Measurements from ENCODE around the gene ARMH3. TPM values are rescaled to one million over a fixed set of nuclear protein-coding genes. Genes with fewer than 3 reads are reported as not detected.

The ARMH3 gene
- total RNA-seq, 1 experiment from 2014 or later: 17.1 TPM

DNA sequence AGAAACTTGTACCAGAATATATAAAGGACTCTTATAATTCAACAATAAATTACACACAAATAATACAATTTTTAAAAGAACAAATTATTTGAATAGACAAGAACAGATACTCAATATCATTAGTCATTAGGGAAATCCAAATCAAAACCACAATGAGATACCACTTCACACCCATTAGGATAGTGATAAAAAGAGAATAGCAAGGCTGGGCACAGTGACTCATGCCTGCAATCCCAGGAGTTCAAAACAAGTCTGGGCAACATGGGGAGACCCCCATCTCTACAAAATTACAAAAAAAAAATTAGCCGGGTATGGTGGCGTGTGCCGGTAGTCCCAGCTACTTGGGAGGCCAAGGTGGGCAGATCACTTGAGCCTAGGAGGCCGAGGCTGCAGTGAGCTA, 160.2 kb downstream of the ARMH3 start (continued):
- TF ChIP-seq, protein P1, sequence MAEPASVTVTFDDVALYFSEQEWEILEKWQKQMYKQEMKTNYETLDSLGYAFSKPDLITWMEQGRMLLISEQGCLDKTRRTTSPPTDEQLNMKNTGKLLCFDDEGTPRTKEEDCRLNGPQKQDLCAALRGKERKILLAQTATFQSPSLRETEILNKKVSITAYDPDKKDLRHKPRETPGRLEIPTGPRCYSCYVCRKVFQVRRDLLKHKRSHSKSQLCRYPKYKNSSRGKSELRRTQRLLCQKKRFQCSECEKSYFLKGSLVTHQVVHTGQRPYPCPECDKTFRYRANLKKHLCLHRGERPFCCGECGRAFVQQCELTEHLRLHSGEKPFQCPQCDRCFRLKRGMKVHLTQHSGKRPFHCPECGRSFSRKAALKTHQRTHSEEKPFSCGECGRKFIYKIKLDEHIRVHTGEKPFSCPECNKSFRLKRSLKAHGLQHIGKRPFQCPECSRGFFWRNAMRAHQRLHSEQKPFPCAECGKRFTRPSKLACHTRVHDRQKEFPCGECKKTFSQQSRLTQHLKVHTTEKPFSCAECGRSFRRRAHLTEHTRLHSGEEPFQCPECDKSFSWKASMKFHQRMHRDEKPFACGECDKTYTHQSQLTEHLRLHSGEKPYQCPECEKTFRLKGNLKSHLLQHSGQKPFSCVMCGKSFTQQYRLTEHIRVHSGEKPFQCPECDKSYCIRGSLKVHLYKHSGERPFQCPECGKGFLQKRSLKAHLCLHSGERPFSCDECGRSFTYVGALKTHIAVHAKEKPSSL (CRISPR knock-in tag; conservative IDR thresholded peaks at IDR 0.05): no peak
- no peak for TF ChIP-seq NR1H2 (CRISPR knock-in tag; IDR thresholded peaks at IDR 0.05)
- TF ChIP-seq, protein P2, sequence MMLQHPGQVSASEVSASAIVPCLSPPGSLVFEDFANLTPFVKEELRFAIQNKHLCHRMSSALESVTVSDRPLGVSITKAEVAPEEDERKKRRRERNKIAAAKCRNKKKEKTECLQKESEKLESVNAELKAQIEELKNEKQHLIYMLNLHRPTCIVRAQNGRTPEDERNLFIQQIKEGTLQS (CRISPR knock-in tag; conservative IDR thresholded peaks at IDR 0.05): no peak
- TF ChIP-seq TEAD1 (CRISPR knock-in tag; IDR thresholded peaks at IDR 0.05): no peak
- no peak for TF ChIP-seq NFATC4 (CRISPR knock-in tag; IDR thresholded peaks at IDR 0.05)

DNA sequence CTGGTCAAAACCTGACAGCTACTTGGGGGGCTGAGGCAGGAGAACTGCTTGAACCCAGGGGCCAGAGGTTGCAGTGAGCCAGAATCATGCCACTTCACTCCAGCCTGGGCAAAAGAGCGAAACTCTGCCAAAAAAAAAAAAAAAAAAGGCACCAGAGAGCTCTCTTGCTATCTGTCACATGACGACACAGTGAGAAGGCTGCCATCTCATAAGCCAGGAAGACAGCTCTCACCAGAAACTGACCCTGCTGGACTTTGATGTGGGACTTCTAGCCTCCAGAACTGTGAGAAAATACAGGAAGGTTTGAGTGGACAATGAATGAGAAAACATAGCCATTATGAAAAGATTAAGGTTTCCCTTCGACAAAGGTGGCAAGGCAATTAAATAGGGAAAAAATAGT, 161.2 kb downstream of the ARMH3 start:
- POLR2A ChIA-PET: no interaction called here
- Mint-ChIP-seq H3K9me3 (no peaks in the 10 kb centered on the region), H3K27ac (no peak overlapping the region), H3K36me3 (no peaks in the 10 kb centered on the region), H3K4me1 (peaks cover 7% of the 10 kb centered on the region), H3K27me3 (ENCODE audit: low read depth) (no peaks in the 10 kb centered on the region), H3K4me3 (no peak overlapping the region)
- no peak for ATAC-seq
- no peak for DNase-seq (ENCODE audit: low spot score)
- no peak for TF ChIP-seq OVOL2 (CRISPR knock-in tag; IDR thresholded peaks at IDR 0.05; ENCODE audit: borderline replicate concordance)
- no peak for TF ChIP-seq FOXJ3 (CRISPR knock-in tag; IDR thresholded peaks at IDR 0.05; ENCODE audit: borderline replicate concordance)
- no peak for TF ChIP-seq ZNF671 (CRISPR knock-in tag; IDR thresholded peaks at IDR 0.05)
- TF ChIP-seq, protein P3, sequence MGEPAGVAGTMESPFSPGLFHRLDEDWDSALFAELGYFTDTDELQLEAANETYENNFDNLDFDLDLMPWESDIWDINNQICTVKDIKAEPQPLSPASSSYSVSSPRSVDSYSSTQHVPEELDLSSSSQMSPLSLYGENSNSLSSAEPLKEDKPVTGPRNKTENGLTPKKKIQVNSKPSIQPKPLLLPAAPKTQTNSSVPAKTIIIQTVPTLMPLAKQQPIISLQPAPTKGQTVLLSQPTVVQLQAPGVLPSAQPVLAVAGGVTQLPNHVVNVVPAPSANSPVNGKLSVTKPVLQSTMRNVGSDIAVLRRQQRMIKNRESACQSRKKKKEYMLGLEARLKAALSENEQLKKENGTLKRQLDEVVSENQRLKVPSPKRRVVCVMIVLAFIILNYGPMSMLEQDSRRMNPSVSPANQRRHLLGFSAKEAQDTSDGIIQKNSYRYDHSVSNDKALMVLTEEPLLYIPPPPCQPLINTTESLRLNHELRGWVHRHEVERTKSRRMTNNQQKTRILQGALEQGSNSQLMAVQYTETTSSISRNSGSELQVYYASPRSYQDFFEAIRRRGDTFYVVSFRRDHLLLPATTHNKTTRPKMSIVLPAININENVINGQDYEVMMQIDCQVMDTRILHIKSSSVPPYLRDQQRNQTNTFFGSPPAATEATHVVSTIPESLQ (CRISPR knock-in tag; IDR thresholded peaks at IDR 0.05): no peak
- TF ChIP-seq, protein P4, sequence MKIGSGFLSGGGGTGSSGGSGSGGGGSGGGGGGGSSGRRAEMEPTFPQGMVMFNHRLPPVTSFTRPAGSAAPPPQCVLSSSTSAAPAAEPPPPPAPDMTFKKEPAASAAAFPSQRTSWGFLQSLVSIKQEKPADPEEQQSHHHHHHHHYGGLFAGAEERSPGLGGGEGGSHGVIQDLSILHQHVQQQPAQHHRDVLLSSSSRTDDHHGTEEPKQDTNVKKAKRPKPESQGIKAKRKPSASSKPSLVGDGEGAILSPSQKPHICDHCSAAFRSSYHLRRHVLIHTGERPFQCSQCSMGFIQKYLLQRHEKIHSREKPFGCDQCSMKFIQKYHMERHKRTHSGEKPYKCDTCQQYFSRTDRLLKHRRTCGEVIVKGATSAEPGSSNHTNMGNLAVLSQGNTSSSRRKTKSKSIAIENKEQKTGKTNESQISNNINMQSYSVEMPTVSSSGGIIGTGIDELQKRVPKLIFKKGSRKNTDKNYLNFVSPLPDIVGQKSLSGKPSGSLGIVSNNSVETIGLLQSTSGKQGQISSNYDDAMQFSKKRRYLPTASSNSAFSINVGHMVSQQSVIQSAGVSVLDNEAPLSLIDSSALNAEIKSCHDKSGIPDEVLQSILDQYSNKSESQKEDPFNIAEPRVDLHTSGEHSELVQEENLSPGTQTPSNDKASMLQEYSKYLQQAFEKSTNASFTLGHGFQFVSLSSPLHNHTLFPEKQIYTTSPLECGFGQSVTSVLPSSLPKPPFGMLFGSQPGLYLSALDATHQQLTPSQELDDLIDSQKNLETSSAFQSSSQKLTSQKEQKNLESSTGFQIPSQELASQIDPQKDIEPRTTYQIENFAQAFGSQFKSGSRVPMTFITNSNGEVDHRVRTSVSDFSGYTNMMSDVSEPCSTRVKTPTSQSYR (CRISPR knock-in tag; IDR thresholded peaks at IDR 0.05): no peak
- TF ChIP-seq MXD4 (CRISPR knock-in tag; IDR thresholded peaks at IDR 0.05; ENCODE audit: borderline replicate concordance): no peak
- TF ChIP-seq, protein P5, sequence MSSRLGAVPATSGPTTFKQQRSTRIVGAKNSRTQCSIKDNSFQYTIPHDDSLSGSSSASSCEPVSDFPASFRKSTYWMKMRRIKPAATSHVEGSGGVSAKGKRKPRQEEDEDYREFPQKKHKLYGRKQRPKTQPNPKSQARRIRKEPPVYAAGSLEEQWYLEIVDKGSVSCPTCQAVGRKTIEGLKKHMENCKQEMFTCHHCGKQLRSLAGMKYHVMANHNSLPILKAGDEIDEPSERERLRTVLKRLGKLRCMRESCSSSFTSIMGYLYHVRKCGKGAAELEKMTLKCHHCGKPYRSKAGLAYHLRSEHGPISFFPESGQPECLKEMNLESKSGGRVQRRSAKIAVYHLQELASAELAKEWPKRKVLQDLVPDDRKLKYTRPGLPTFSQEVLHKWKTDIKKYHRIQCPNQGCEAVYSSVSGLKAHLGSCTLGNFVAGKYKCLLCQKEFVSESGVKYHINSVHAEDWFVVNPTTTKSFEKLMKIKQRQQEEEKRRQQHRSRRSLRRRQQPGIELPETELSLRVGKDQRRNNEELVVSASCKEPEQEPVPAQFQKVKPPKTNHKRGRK (CRISPR knock-in tag; IDR thresholded peaks at IDR 0.05; ENCODE audit: borderline replicate concordance): no peak
- TF ChIP-seq, protein P6, sequence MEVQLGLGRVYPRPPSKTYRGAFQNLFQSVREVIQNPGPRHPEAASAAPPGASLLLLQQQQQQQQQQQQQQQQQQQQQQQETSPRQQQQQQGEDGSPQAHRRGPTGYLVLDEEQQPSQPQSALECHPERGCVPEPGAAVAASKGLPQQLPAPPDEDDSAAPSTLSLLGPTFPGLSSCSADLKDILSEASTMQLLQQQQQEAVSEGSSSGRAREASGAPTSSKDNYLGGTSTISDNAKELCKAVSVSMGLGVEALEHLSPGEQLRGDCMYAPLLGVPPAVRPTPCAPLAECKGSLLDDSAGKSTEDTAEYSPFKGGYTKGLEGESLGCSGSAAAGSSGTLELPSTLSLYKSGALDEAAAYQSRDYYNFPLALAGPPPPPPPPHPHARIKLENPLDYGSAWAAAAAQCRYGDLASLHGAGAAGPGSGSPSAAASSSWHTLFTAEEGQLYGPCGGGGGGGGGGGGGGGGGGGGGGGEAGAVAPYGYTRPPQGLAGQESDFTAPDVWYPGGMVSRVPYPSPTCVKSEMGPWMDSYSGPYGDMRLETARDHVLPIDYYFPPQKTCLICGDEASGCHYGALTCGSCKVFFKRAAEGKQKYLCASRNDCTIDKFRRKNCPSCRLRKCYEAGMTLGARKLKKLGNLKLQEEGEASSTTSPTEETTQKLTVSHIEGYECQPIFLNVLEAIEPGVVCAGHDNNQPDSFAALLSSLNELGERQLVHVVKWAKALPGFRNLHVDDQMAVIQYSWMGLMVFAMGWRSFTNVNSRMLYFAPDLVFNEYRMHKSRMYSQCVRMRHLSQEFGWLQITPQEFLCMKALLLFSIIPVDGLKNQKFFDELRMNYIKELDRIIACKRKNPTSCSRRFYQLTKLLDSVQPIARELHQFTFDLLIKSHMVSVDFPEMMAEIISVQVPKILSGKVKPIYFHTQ (CRISPR knock-in tag; IDR thresholded peaks at IDR 0.05): no peak
- no peak for TF ChIP-seq ZNF121 (CRISPR knock-in tag; IDR thresholded peaks at IDR 0.05)
- CTCF ChIA-PET: interaction anchor here (0.6 to 10.1 kb wide), 3 partner anchors 49 to 115 kb away, joined by 3 to 147 read pairs (median 3); no protein-coding TSS in a partner anchor
